HG03175 (cell line): ENCODE measurements around the gene ARHGEF7.
"Not testable (repeated sequence)": the region's sequence is repeated elsewhere in the genome, so short reads cannot be mapped to it uniquely, and the experiment has no call there.

Experiments used
- ATAC-seq: cut with Tn5 transposase; IDR thresholded peaks from one replicate; pipeline ENCODE4 v1.9.1; 2021; ENCODE audit warnings: mild to moderate bottlenecking, moderate library complexity; ENCODE audit not compliant: unreplicated experiment

The ARHGEF7 gene

GRCh38 chr13:111115061-111115964 is at the start of gene ARHGEF7:
Gene ARHGEF7 (plus strand): TSS chr13:111115310. CDS start chr13:111115527, 217 bp downstream.
- ATAC-seq: peak; percentile 30

- ATAC-seq: no peak
Observed at GRCh38 chr13:111065698-111066097, 49.4 kb upstream of the ARHGEF7 start.

GRCh38 chr13:111066544-111066943 is 48.6 kb upstream of the ARHGEF7 start:
- no peak for ATAC-seq

GRCh38 chr13:111068009-111068350 is 47.1 kb upstream of the ARHGEF7 start:
- ATAC-seq: no peak

GRCh38 chr13:111071120-111071519 is 44.0 kb upstream of the ARHGEF7 start:
- ATAC-seq: not testable (repeated sequence)

- ATAC-seq: not testable (repeated sequence)
Observed at GRCh38 chr13:111071526-111071925, 43.6 kb upstream of the ARHGEF7 start.

- ATAC-seq: no peak
Observed at GRCh38 chr13:111074826-111075225, 40.3 kb upstream of the ARHGEF7 start.

GRCh38 chr13:111076155-111077013 is 38.7 kb upstream of the ARHGEF7 start:
- no peak for ATAC-seq

- no peak for ATAC-seq
Observed at GRCh38 chr13:111079375-111079774, 35.7 kb upstream of the ARHGEF7 start.

- no peak for ATAC-seq
Observed at GRCh38 chr13:111080642-111081041, 34.5 kb upstream of the ARHGEF7 start.

GRCh38 chr13:111082240-111082639 is 32.9 kb upstream of the ARHGEF7 start:
- ATAC-seq: no peak

GRCh38 chr13:111082769-111083168 is 32.3 kb upstream of the ARHGEF7 start:
- not testable (repeated sequence) for ATAC-seq

- ATAC-seq: not testable (repeated sequence)
Observed at GRCh38 chr13:111083693-111084092, 31.4 kb upstream of the ARHGEF7 start.

- ATAC-seq: no peak
Observed at GRCh38 chr13:111090169-111090568, 24.9 kb upstream of the ARHGEF7 start.

- no peak for ATAC-seq
Observed at GRCh38 chr13:111092685-111093084, 22.4 kb upstream of the ARHGEF7 start.

- ATAC-seq: no peak
Observed at GRCh38 chr13:111093136-111093535, 22.0 kb upstream of the ARHGEF7 start.

GRCh38 chr13:111093634-111094033 is 21.5 kb upstream of the ARHGEF7 start:
- ATAC-seq: no peak

GRCh38 chr13:111095031-111095840 is 19.9 kb upstream of the ARHGEF7 start:
- no peak for ATAC-seq

GRCh38 chr13:111095911-111096501 is 19.1 kb upstream of the ARHGEF7 start:
- no peak for ATAC-seq

GRCh38 chr13:111099290-111099689 is 15.8 kb upstream of the ARHGEF7 start:
- no peak for ATAC-seq
